HepG2 (cell line): ENCODE data around the gene TOMM7. TPM values are rescaled to one million over a fixed set of nuclear protein-coding genes. Genes with fewer than 3 reads are reported as not detected.

Experiments
- ARID3A ChIP-seq: IDR thresholded peaks from 2 replicates; pipeline ENCODE4 v1.6.1; 2012; ENCODE audit warnings: low read depth, low read length, improper control_type of control experiment
- FLYWCH1 ChIP-seq: sonication (generic); formaldehyde crosslinking; IDR thresholded peaks from 2 replicates; pipeline ENCODE4 v1.8.1; 2023; ENCODE audit warnings: mild to moderate bottlenecking, missing genetic modification reagents
- HNRNPK ChIP-seq: fragments of 200-400 bp; formaldehyde crosslinking; IDR thresholded peaks from 2 replicates; pipeline ENCODE4 v1.6.1; 2018; ENCODE audit warnings: low read length, low read depth, moderate library complexity, mild to moderate bottlenecking; ENCODE audit not compliant: poor library complexity, severe bottlenecking
- MIER3 ChIP-seq: IDR thresholded peaks from 2 replicates; pipeline ENCODE4 v1.6.1; 2016; ENCODE audit warnings: missing compliant biosample characterization, borderline replicate concordance
- NR0B2 ChIP-seq: sonication (generic); formaldehyde crosslinking; IDR thresholded peaks from 2 replicates; pipeline ENCODE4 v1.4.0; 2020; ENCODE audit warnings: mild to moderate bottlenecking, missing genetic modification reagents
- PREB ChIP-seq: sonication (generic); formaldehyde crosslinking; IDR thresholded peaks from 2 replicates; pipeline ENCODE4 v1.4.0; 2020; ENCODE audit warnings: missing genetic modification reagents
- SMAD1 ChIP-seq: sonication (generic); formaldehyde crosslinking; IDR thresholded peaks from 2 replicates; pipeline ENCODE4 v1.4.0; 2020; ENCODE audit warnings: missing genetic modification reagents, low read depth, mild to moderate bottlenecking, borderline replicate concordance
- SOX6 ChIP-seq, 2 experiments: fragments of 450-650 bp in 1 of 2; sonication (generic) in 1 of 2; formaldehyde crosslinking in 1 of 2; IDR thresholded peaks; 2 replicates each; pipeline versions ENCODE4 v1.4.0 to v1.6.1; 2017 to 2020; ENCODE audit warnings: antibody characterized with exemption in 1 of 2, mild to moderate bottlenecking in 1 of 2, missing genetic modification reagents in 1 of 2
- TARDBP ChIP-seq: sonication (generic); formaldehyde crosslinking; IDR thresholded peaks from 2 replicates; pipeline ENCODE4 v1.8.0; 2022; ENCODE audit warnings: mild to moderate bottlenecking, missing genetic modification reagents
- ZNF10 ChIP-seq: sonication (generic); formaldehyde crosslinking; IDR thresholded peaks from 2 replicates; pipeline ENCODE4 v1.4.0; 2020; ENCODE audit warnings: mild to moderate bottlenecking, low read depth, missing genetic modification reagents, borderline replicate concordance
- ZNF207 ChIP-seq: fragments of 450-650 bp; IDR thresholded peaks from 2 replicates; pipeline ENCODE4 v1.6.1; 2016; ENCODE audit warnings: antibody characterized with exemption, borderline replicate concordance
- ZNF260 ChIP-seq: sonication (generic); formaldehyde crosslinking; IDR thresholded peaks from 2 replicates; pipeline ENCODE4 v1.4.0; 2020; ENCODE audit warnings: missing genetic modification reagents, low read depth, mild to moderate bottlenecking, borderline replicate concordance
- ZNF704 ChIP-seq: sonication (generic); formaldehyde crosslinking; IDR thresholded peaks from 2 replicates; pipeline ENCODE4 v1.8.1; 2023; ENCODE audit warnings: mild to moderate bottlenecking, inconsistent platforms, moderate library complexity, missing genetic modification reagents, borderline replicate concordance
- ZNF746 ChIP-seq: sonication (generic); formaldehyde crosslinking; IDR thresholded peaks from 2 replicates; pipeline ENCODE4 v1.8.0; 2022; ENCODE audit warnings: mild to moderate bottlenecking, missing genetic modification reagents
- ZSCAN29 ChIP-seq: sonication (generic); formaldehyde crosslinking; conservative IDR thresholded peaks from 2 replicates; pipeline ENCODE4 v1.4.0; 2020; ENCODE audit warnings: mild to moderate bottlenecking, missing genetic modification reagents
- polyA plus RNA-seq, 8 experiments: library from polyadenylated mRNA; depleted of rRNA in 3 of 8; stranded (reverse) in 7 of 8; unstranded in 1 of 8; fragments of >200 nt; fragmentation: Illumina TruSeq in 4 of 8; extraction: Trizol in 4 of 8; gene quantifications; 2 replicates each; pipeline versions ENCODE4 v1.2.1 to v1.2.3, GENCODE V29; 2011 to 2016; ENCODE audit warnings: low read depth in 4 of 8, missing spikeins in 1 of 8, mixed read lengths in 1 of 8; ENCODE audit not compliant: insufficient read depth in 1 of 8
- total RNA-seq, 5 experiments: library from RNA; depleted of rRNA; stranded (reverse); fragments of >200 nt; fragmentation: Illumina TruSeq; extraction: Trizol; gene quantifications; 2 replicates each; pipeline ENCODE4 v1.2.3, GENCODE V29; 2016; ENCODE audit warnings: low read depth in 1 of 5

The TOMM7 gene
- total and polyA plus RNA-seq, 2 of the 13 experiments (the other 11 are each of a cell fraction or from before 2014, with no cell fraction given): 251 to 369 TPM

DNA sequence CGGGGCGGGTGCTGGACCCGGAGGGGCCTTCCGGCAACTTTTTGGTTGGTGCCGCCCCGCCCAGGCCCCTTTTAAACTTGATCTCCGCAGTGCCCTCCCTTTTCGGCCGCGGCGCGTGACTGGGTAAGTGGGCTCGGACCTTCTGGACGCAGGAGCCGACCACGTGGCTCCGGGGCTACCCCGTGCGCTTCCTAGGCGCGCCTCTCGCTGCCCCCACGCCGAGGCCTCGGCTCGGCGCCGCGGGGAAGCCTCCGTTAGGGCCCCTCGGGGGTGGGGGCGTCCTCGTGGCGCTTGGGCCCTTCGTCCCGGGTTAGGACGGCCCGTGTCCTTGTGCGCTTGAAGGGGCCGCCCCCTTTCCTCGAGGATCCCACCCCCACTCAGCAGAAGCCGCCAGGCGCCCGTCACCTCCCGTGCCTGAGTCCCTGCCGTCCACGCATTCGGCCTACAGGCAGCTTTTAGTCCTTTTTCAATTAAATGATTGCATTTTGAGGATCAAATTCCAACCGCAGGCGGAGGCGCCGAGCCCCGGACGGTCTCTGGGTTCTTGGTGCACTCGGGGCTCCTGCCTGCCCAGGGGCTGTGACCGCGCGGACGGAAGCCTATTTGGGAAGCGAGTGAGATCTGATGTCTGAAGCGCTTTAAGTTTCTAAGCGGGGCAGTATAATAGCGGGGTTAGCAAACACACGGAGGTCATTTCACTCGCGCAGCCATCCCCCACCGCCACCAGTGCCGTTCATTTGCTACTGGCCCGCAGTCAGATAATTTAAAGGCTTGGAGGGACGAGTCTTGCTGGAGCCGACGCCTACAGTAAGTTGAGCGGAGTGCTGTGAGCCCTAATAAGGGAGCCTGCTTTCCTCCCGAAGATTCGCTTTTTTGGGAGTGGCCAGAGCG, 31.8 kb upstream of the TOMM7 start (continued):
- no peak for TF ChIP-seq PREB
- TF ChIP-seq SMAD1: peak; percentile 75; the same call in 1 of the 2 replicates
- peak; percentile 86; the same call in 1 of the 2 replicates for TF ChIP-seq ZNF260 (CRISPR knock-in tag)
- TF ChIP-seq ZNF704 (CRISPR knock-in tag): peak; percentile 93; the same call in 1 of the 2 replicates
- peak; percentile 57 for TF ChIP-seq NR0B2
- TF ChIP-seq MIER3 (CRISPR knock-in tag): no peak
- peak; percentile 85 for TF ChIP-seq HNRNPK
- TF ChIP-seq ZNF10 (CRISPR knock-in tag): no peak
- TF ChIP-seq ZNF207: no peak
- TF ChIP-seq ZSCAN29 (CRISPR knock-in tag): 0 out of 2 replicates have a peak, but pooled peaks have one; percentile 64
- TF ChIP-seq TARDBP: no peak
- TF ChIP-seq ARID3A: no peak
- TF ChIP-seq ZNF746: 0 out of 2 replicates have a peak, but pooled peaks have one; percentile 6
- no peak for TF ChIP-seq SOX6 (IDR thresholded peaks at IDR 0.05)
- TF ChIP-seq SOX6 (CRISPR knock-in tag; IDR thresholded peaks at IDR 0.05): peak; percentile 55; the same call in 1 of the 2 replicates
- no peak for TF ChIP-seq FLYWCH1 (CRISPR knock-in tag)
